IMR-90 (cell line): Measurements from ENCODE around the gene OR5M11. TPM values are rescaled to one million over a fixed set of nuclear protein-coding genes. Genes with fewer than 3 reads are reported as not detected.

Source experiments
- ATAC-seq: fragments of 200-7000 bp; cut with Tn5 transposase; 2 replicates; pipeline ENCODE4 v1.9.1; 2020; ENCODE audit warnings: low read depth, mild to moderate bottlenecking, moderate library complexity
- BruUV-seq: library from RNA; stranded (reverse); fragments of 400-500 nt; replicated peaks from 2 replicates; lab custom pipeline; 2021; lab: Mats Ljungman, UMichigan
- CTCF ChIA-PET: fragments of 300-600 bp; formaldehyde crosslinking; extraction: SDS; loops from one replicate; lab custom pipeline; 2021; ENCODE audit warnings: antibody characterized with exemption; lab: Yijun Ruan, JAX
- POLR2A ChIA-PET: fragments of 300-600 bp; sonication (Branson Sonifier 250); formaldehyde crosslinking; loops from one replicate; lab custom pipeline; 2022; ENCODE audit warnings: antibody characterized with exemption; ENCODE audit not compliant: unreplicated experiment; lab: Charles Lee
- DNase-seq: peaks from one replicate; pipeline ENCODE4 v3.0.0; 2013
- H2AFZ ChIP-seq: replicated peaks from 2 replicates; pipeline ENCODE3; 2013; ENCODE audit warnings: low read length, mild to moderate bottlenecking; ENCODE audit not compliant: poor library complexity
- H2AK5ac ChIP-seq: 2 replicates; pipeline ENCODE4 v1.6.1; 2013; ENCODE audit warnings: low read depth, low read length, inconsistent platforms
- H2AK9ac ChIP-seq: replicated peaks from 2 replicates; pipeline ENCODE3; 2013; ENCODE audit warnings: mild to moderate bottlenecking, low read depth, low read length, moderate library complexity; ENCODE audit not compliant: poor library complexity
- H2BK120ac ChIP-seq: 2 replicates; pipeline ENCODE4 v1.6.1; 2013; ENCODE audit warnings: low read depth, low read length, inconsistent platforms
- H2BK15ac ChIP-seq: 3 replicates; pipeline ENCODE4 v1.6.1; 2013; ENCODE audit warnings: low read depth, low read length, inconsistent platforms
- H2BK20ac ChIP-seq: 2 replicates; pipeline ENCODE4 v1.6.1; 2013; ENCODE audit warnings: low read depth, mild to moderate bottlenecking, inconsistent platforms, low read length, moderate library complexity
- H2BK5ac ChIP-seq: 2 replicates; pipeline ENCODE4 v1.6.1; 2013; ENCODE audit warnings: mild to moderate bottlenecking, low read depth, low read length, inconsistent platforms; ENCODE audit not compliant: poor library complexity, severe bottlenecking
- H3K14ac ChIP-seq: replicated peaks from 2 replicates; pipeline ENCODE4 v1.6.1; 2013; ENCODE audit warnings: low read depth, low read length, inconsistent platforms
- H3K18ac ChIP-seq: 2 replicates; pipeline ENCODE4 v1.6.1; 2013; ENCODE audit warnings: low read depth, low read length, control low read depth
- H3K23ac ChIP-seq: 2 replicates; pipeline ENCODE4 v1.6.1; 2013; ENCODE audit warnings: low read depth, low read length, inconsistent platforms
- H3K27ac ChIP-seq: 2 replicates; pipeline ENCODE4 v1.5.1; 2013; ENCODE audit warnings: mild to moderate bottlenecking, control low read depth, low read length; ENCODE audit not compliant: insufficient read depth
- H3K27me3 ChIP-seq: 2 replicates; pipeline ENCODE4 v1.6.1; 2013; ENCODE audit warnings: low read length; ENCODE audit not compliant: control insufficient read depth, insufficient read depth
- H3K36me3 ChIP-seq: 2 replicates; pipeline ENCODE4 v1.6.1; 2013; ENCODE audit warnings: low read length, mixed read lengths; ENCODE audit not compliant: control insufficient read depth, insufficient read depth
- H3K4ac ChIP-seq: 2 replicates; pipeline ENCODE4 v1.6.1; 2013; ENCODE audit warnings: low read depth, low read length, inconsistent platforms
- H3K4me1 ChIP-seq: 2 replicates; pipeline ENCODE4 v1.6.1; 2013; ENCODE audit warnings: low read length, mixed read lengths; ENCODE audit not compliant: control insufficient read depth, insufficient read depth
- H3K4me2 ChIP-seq: 2 replicates; pipeline ENCODE4 v1.6.1; 2013; ENCODE audit warnings: low read depth, mild to moderate bottlenecking, control low read depth, low read length, moderate library complexity
- H3K4me3 ChIP-seq: 2 replicates; pipeline ENCODE4 v1.5.1; 2013; ENCODE audit warnings: low read depth, mild to moderate bottlenecking, control low read depth, low read length, moderate library complexity; ENCODE audit not compliant: insufficient read depth
- H3K56ac ChIP-seq: 2 replicates; pipeline ENCODE4 v1.6.1; 2013; ENCODE audit warnings: low read length, inconsistent platforms; ENCODE audit not compliant: insufficient read depth; ENCODE audit errors: extremely low read depth
- H3K79me1 ChIP-seq, 2 experiments: 2 replicates each; pipeline ENCODE4 v1.6.1; 2013; ENCODE audit warnings: low read length in 2 of 2, inconsistent platforms in 1 of 2, low read depth in 1 of 2
- H3K9ac ChIP-seq: 2 replicates; pipeline ENCODE4 v1.6.1; 2013; ENCODE audit warnings: low read depth, low read length, control low read depth
- H3K9me1 ChIP-seq: 2 replicates; pipeline ENCODE4 v1.6.1; 2013; ENCODE audit warnings: low read length, inconsistent platforms; ENCODE audit not compliant: insufficient read depth
- H3K9me3 ChIP-seq: 2 replicates; pipeline ENCODE4 v1.6.1; 2013; ENCODE audit warnings: low read length; ENCODE audit not compliant: control insufficient read depth, insufficient read depth
- H4K20me1 ChIP-seq: 2 replicates; pipeline ENCODE4 v1.6.1; 2013; ENCODE audit warnings: low read length, inconsistent platforms; ENCODE audit not compliant: insufficient read depth
- H4K5ac ChIP-seq: 2 replicates; pipeline ENCODE4 v1.6.1; 2013; ENCODE audit warnings: mild to moderate bottlenecking, low read depth, low read length, control low read depth
- H4K8ac ChIP-seq, 2 experiments: 2 replicates each; pipeline ENCODE4 v1.6.1; 2013; ENCODE audit warnings: low read depth in 2 of 2, low read length in 2 of 2, control low read depth in 1 of 2, inconsistent platforms in 1 of 2
- H4K91ac ChIP-seq: 2 replicates; pipeline ENCODE4 v1.6.1; 2013; ENCODE audit warnings: low read depth, low read length, inconsistent platforms; ENCODE audit not compliant: insufficient read depth
- BHLHE40 ChIP-seq: fragments of 150-350 bp; IDR thresholded peaks from 2 replicates; pipeline ENCODE4 v1.6.1; 2016; ENCODE audit warnings: mild to moderate bottlenecking, low read depth, low read length
- CEBPB ChIP-seq: IDR thresholded peaks from 2 replicates; pipeline ENCODE4 v1.6.1; 2012; ENCODE audit warnings: low read depth, low read length, improper control_type of control experiment
- CHD1 ChIP-seq: IDR thresholded peaks from 2 replicates; pipeline ENCODE4 v1.6.1; 2012; ENCODE audit warnings: low read depth, low read length, improper control_type of control experiment
- CTCF ChIP-seq: conservative IDR thresholded peaks from 2 replicates; pipeline ENCODE4 v1.5.1; 2012; ENCODE audit warnings: mild to moderate bottlenecking, low read depth, low read length, improper control_type of control experiment
- FOS ChIP-seq: fragments of 150-350 bp; IDR thresholded peaks from 2 replicates; pipeline ENCODE4 v1.6.1; 2016; ENCODE audit warnings: low read depth, low read length
- MAFK ChIP-seq: IDR thresholded peaks from 2 replicates; pipeline ENCODE4 v1.6.1; 2012; ENCODE audit warnings: low read depth, low read length, improper control_type of control experiment
- MXI1 ChIP-seq: IDR thresholded peaks from 2 replicates; pipeline ENCODE4 v1.6.1; 2012; ENCODE audit warnings: low read depth, mild to moderate bottlenecking, low read length, moderate library complexity, borderline replicate concordance
- NFE2L2 ChIP-seq: fragments of 150-350 bp; IDR thresholded peaks from 2 replicates; pipeline ENCODE4 v1.6.1; 2016; ENCODE audit warnings: low read depth, mild to moderate bottlenecking, low read length
- POLR2A ChIP-seq: IDR thresholded peaks from 2 replicates; pipeline ENCODE4 v1.6.1; 2012; ENCODE audit warnings: mild to moderate bottlenecking, low read depth, low read length
- RAD21 ChIP-seq: IDR thresholded peaks from 2 replicates; pipeline ENCODE4 v1.6.1; 2012; ENCODE audit warnings: low read length, improper control_type of control experiment
- RCOR1 ChIP-seq: IDR thresholded peaks from 2 replicates; pipeline ENCODE4 v1.6.1; 2012; ENCODE audit warnings: mild to moderate bottlenecking, low read length, improper control_type of control experiment; ENCODE audit not compliant: insufficient replicate concordance
- RFX5 ChIP-seq: IDR thresholded peaks from 2 replicates; pipeline ENCODE4 v1.8.0; 2012; ENCODE audit warnings: low read depth, mild to moderate bottlenecking, low read length, moderate library complexity
- SMC3 ChIP-seq: fragments of 150-350 bp; IDR thresholded peaks from 2 replicates; pipeline ENCODE4 v1.6.1; 2016; ENCODE audit warnings: low read depth, mild to moderate bottlenecking, antibody characterized with exemption, low read length, moderate library complexity
- USF2 ChIP-seq: fragments of 150-350 bp; IDR thresholded peaks from 2 replicates; pipeline ENCODE4 v1.6.1; 2017; ENCODE audit warnings: mild to moderate bottlenecking, antibody characterized with exemption, low read length, low read depth
- WGBS, 2 experiments: methylation state at CpG; one replicate each; pipeline versions ENCODE4 v1.1.5 to v1.1.7; 2013; ENCODE audit warnings: missing lambda C conversion rate in 2 of 2; ENCODE audit not compliant: insufficient read length in 1 of 2; ENCODE audit errors: extremely low coverage in 2 of 2; 5-methylcytosine and 5-hydroxymethylcytosine counted together
- dilution Hi-C: fragments of 300-500 bp; cut with HindIII; formaldehyde crosslinking; loops from one replicate; pipeline ENCODE4 v1.14.3; 2018; ENCODE audit warnings: low sequenced_read_pairs; ENCODE audit not compliant: unreplicated experiment
- in situ Hi-C: fragments of 300-500 bp; cut with MboI; formaldehyde crosslinking; loops from 3 replicates; pipeline ENCODE4 v1.14.3; 2019; ENCODE audit warnings: low sequenced_read_pairs, inconsistent platforms, mixed read lengths
- intact Hi-C: fragments of 100-400 bp; cut with micrococcal nuclease; formaldehyde crosslinking; loops from 2 replicates; pipeline ENCODE4 v1.10.0; 2022
- polyA plus RNA-seq, 3 experiments: library from polyadenylated mRNA; depleted of rRNA; stranded (reverse); fragments of >200 nt; gene quantifications; 2 replicates each; pipeline ENCODE4 v1.2.3, GENCODE V29; 2012; ENCODE audit warnings: low replicate concordance in 1 of 3
- total RNA-seq: library from RNA; depleted of rRNA; stranded (reverse); fragments of >200 nt; gene quantifications from 2 replicates; pipeline ENCODE4 v1.2.3, GENCODE V29; 2012

The OR5M11 gene
- total and polyA plus RNA-seq, 2 of the 4 experiments (the other 2 are of a cell fraction) = not detected

- intact Hi-C loops = no loop called here
- Histone ChIP-seq H3K4me3 (no peak overlapping the region), H3K4me1 (no peaks in the 10 kb centered on the region), H2AK5ac (no peak overlapping the region), H3K27ac (no peak overlapping the region), H4K20me1 (no peaks in the 10 kb centered on the region), H3K36me3 (no peaks in the 10 kb centered on the region), H2BK15ac (no peak overlapping the region), H2AFZ (no peak overlapping the region), H2AK9ac (no peak overlapping the region), H2BK5ac (no peak overlapping the region), H2BK120ac (no peak overlapping the region), H3K23ac (no peak overlapping the region), H3K9me1 (no peaks in the 10 kb centered on the region), H3K9me3 (peaks cover 6% of the 10 kb centered on the region), H3K56ac (no peak overlapping the region), H2BK20ac (no peak overlapping the region), H4K5ac (no peak overlapping the region), H3K27me3 (no peaks in the 10 kb centered on the region), H3K18ac (no peak overlapping the region), H3K4me2 (no peak overlapping the region), H4K8ac (no peak overlapping the region), H3K79me1 (no peaks in the 10 kb centered on the region), H3K9ac (no peak overlapping the region), H3K4ac (no peak overlapping the region), H3K14ac (no peak overlapping the region), H4K91ac (no peak overlapping the region)
- in situ Hi-C loops = no loop called here
- BruUV-seq = no TSS peak
- dilution Hi-C loops = no loop called here
- no peak for TF ChIP-seq RCOR1
- TF ChIP-seq RAD21 = no peak
- no peak for TF ChIP-seq CEBPB
- TF ChIP-seq BHLHE40 = no peak
- TF ChIP-seq POLR2A = no peak
- no peak for TF ChIP-seq NFE2L2
- no peak for TF ChIP-seq CTCF
- TF ChIP-seq SMC3 = no peak
- no peak for TF ChIP-seq MXI1
- TF ChIP-seq MAFK = no peak
- TF ChIP-seq FOS = no peak
- no peak for TF ChIP-seq CHD1
- no peak for TF ChIP-seq USF2
- no peak for TF ChIP-seq RFX5
- no peak for ATAC-seq
- DNase-seq = no peak
- POLR2A ChIA-PET = no interaction called here
- no CpG with 5 or more reads among the region's 6 CpGs for WGBS, 2 experiments
- CTCF ChIA-PET = no interaction called here
These were observed 15.5 kb upstream of the OR5M11 start for GRCh38 chr11:56558574-56558973.
